HUES6 (cell line): Measurements from ENCODE around the gene GNMT.
A peak's percentile ranks its signal among the peaks of the same experiment; 100 is the strongest.
"Not testable (repeated sequence)": the region's sequence is repeated elsewhere in the genome, so short reads cannot be mapped to it uniquely, and the experiment has no call there.

Experiments used
- H3K27ac ChIP-seq: 2 replicates; pipeline ENCODE4 v1.7.0; 2013; ENCODE audit warnings: low read depth, mild to moderate bottlenecking, low read length, inconsistent platforms
- H3K27me3 ChIP-seq: 2 replicates; pipeline ENCODE4 v1.6.1; 2013; ENCODE audit warnings: low read length; ENCODE audit not compliant: control insufficient read depth, insufficient read depth
- H3K36me3 ChIP-seq: 2 replicates; pipeline ENCODE4 v1.6.1; 2013; ENCODE audit warnings: low read length; ENCODE audit not compliant: control insufficient read depth, insufficient read depth
- H3K4me1 ChIP-seq: 2 replicates; pipeline ENCODE4 v1.6.1; 2013; ENCODE audit warnings: low read length; ENCODE audit not compliant: control insufficient read depth, insufficient read depth
- H3K4me3 ChIP-seq: 2 replicates; pipeline ENCODE4 v1.5.1; 2013; ENCODE audit warnings: low read depth, low read length
- H3K9ac ChIP-seq: one replicate; pipeline ENCODE4 v1.6.1; 2013; ENCODE audit warnings: mild to moderate bottlenecking, low read length
- H3K9me3 ChIP-seq: 2 replicates; pipeline ENCODE4 v1.6.1; 2013; ENCODE audit warnings: low read depth, low read length; ENCODE audit not compliant: control insufficient read depth, insufficient read depth

Gene GNMT

DNA sequence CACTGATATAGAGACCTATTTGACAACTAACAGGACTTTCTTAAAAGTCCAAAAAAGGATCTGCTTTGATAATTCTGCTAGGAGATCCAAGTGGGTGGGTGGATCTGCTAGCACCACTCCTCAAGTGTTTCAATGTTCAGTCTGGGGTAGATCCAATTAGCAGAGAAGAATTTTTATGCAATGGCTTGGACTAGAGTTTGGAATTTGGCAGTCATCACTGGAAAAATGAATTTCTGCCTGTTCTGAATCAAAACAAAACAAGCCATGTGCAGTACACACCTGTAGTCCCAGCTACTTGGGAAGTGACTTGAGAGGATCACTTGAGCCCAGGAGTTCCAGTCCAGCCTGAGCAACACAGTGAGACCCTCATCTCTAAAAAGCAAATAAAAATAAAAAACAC lies 12.6 kb upstream of the GNMT start:
- Histone ChIP-seq H3K4me3 (no peak overlapping the region), H3K36me3 (peaks cover 3% of the 10 kb centered on the region; the same call in 1 of the 2 replicates), H3K9me3 (no peaks in the 10 kb centered on the region), H3K27ac (no peak overlapping the region), H3K9ac (no peak overlapping the region), H3K4me1 (no peaks in the 10 kb centered on the region), H3K27me3 (no peaks in the 10 kb centered on the region)

- Histone ChIP-seq H3K27me3 (no peaks in the 10 kb centered on the region), H3K9ac (no peak overlapping the region), H3K9me3 (no peaks in the 10 kb centered on the region), H3K36me3 (no peaks in the 10 kb centered on the region), H3K27ac (no peak overlapping the region), H3K4me1 (no peaks in the 10 kb centered on the region), H3K4me3 (no peak overlapping the region)
Observed at GRCh38 chr6:42952389-42952788, 8.2 kb upstream of the GNMT start.

GRCh38 chr6:42954405-42954804 lies 6.1 kb upstream of the GNMT start:
- H3K9ac ChIP-seq, H3K27ac ChIP-seq, H3K4me3 ChIP-seq, H3K27me3 ChIP-seq, H3K9me3 ChIP-seq, H3K4me1 ChIP-seq, H3K36me3 ChIP-seq: not testable (repeated sequence)

DNA sequence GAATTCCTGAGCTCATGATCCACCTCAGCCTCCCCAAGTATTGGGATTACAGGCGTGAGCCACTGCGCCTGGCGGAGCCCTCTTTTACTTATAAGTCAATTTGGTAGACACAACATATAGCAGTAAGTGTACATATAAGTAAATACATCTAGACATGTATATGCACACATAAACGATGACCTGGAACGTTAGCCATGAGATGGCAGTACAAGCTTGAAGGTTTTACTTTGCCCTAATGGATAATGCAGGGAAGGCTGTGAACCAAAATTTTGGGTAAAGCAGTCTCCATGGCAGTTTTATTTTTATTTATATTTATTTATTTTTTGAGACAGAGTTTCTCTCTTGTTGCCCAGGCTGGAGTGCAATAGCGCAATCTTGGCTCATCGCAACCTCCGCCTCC lies 2.4 kb upstream of the GNMT start:
- Histone ChIP-seq H3K27ac (no peak overlapping the region), H3K4me3 (no peak overlapping the region), H3K4me1 (peaks cover 6% of the 10 kb centered on the region; the same call in 1 of the 2 replicates), H3K27me3 (peaks cover 23% of the 10 kb centered on the region), H3K36me3 (0 out of 2 replicates have a peak, but pooled peaks cover 6% of the 10 kb centered on the region), H3K9me3 (no peaks in the 10 kb centered on the region), H3K9ac (no peak overlapping the region)

GRCh38 chr6:42959917-42960242 lies 674 bp upstream of the GNMT start:
- peak overlapping the region; percentile 70 for H3K4me3 ChIP-seq
- peaks cover 23% of the 10 kb centered on the region for H3K27me3 ChIP-seq
- H3K27ac ChIP-seq: no peak overlapping the region
- peaks cover 12% of the 10 kb centered on the region for H3K36me3 ChIP-seq
- no peaks in the 10 kb centered on the region for H3K9me3 ChIP-seq
- H3K4me1 ChIP-seq: peaks cover 6% of the 10 kb centered on the region; the same call in 1 of the 2 replicates
- H3K9ac ChIP-seq: peak overlapping the region; percentile 60

GRCh38 chr6:42961020-42961470 lies 491 bp downstream of the GNMT start:
- H3K27ac ChIP-seq: no peak overlapping the region
- peaks cover 6% of the 10 kb centered on the region; the same call in 1 of the 2 replicates for H3K4me1 ChIP-seq
- peaks cover 21% of the 10 kb centered on the region for H3K36me3 ChIP-seq
- H3K4me3 ChIP-seq: peak overlapping the region; percentile 70
- peak overlapping the region; percentile 60 for H3K9ac ChIP-seq
- no peaks in the 10 kb centered on the region for H3K9me3 ChIP-seq
- peaks cover 23% of the 10 kb centered on the region for H3K27me3 ChIP-seq

DNA sequence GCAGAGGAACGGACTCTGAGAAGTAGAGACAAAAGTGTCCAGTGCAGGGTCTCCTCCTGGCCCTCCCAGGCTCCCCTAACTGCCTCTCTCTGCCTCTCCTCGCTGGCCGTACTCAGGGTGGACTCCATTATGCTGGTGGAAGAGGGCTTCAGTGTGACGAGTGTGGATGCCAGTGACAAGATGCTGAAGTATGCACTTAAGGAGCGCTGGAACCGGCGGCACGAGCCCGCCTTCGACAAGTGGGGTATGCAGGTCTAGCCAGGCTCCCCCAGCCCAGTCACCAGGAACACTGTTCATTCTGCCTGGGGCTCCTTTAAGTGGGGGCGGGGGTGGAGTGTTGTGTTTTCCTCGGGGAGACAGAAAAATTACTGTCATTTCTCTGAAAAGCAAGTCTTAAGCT lies 1.5 kb downstream of the GNMT start:
- Histone ChIP-seq H3K9ac (no peak overlapping the region), H3K9me3 (no peaks in the 10 kb centered on the region), H3K4me3 (no peak overlapping the region), H3K36me3 (peaks cover 28% of the 10 kb centered on the region), H3K4me1 (peaks cover 6% of the 10 kb centered on the region; the same call in 1 of the 2 replicates), H3K27me3 (peaks cover 23% of the 10 kb centered on the region), H3K27ac (no peak overlapping the region)

DNA sequence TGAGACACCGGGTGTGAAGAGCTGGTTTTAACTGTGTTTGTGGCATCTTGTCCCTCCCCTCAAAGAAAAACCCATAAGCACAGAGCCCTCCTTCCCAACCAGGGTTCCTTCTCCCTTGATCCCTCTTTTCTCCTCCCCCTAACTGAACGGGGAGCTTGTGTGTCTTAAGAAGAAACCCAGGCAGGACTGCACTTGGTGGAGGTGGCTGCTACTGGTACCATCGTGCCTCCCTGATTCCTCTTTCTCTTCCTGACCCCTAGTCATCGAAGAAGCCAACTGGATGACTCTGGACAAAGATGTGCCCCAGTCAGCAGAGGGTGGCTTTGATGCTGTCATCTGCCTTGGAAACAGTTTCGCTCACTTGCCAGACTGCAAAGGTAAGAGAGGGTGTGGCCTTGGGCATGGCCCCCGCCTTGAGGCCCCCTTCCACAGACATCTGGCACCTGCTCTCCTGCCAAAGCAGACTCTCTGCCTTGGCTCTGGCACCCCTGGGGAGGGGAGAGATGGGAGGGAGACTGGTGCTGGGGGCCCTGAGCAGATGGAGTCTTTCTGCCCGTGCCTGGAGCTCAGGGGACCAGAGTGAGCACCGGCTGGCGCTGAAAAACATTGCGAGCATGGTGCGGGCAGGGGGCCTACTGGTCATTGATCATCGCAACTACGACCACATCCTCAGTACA lies 2.1 kb downstream of the GNMT start:
- Histone ChIP-seq H3K27me3 (peaks cover 23% of the 10 kb centered on the region), H3K9ac (no peak overlapping the region), H3K36me3 (peaks cover 28% of the 10 kb centered on the region), H3K4me3 (no peak overlapping the region), H3K27ac (no peak overlapping the region), H3K9me3 (no peaks in the 10 kb centered on the region), H3K4me1 (peaks cover 6% of the 10 kb centered on the region; the same call in 1 of the 2 replicates)

DNA sequence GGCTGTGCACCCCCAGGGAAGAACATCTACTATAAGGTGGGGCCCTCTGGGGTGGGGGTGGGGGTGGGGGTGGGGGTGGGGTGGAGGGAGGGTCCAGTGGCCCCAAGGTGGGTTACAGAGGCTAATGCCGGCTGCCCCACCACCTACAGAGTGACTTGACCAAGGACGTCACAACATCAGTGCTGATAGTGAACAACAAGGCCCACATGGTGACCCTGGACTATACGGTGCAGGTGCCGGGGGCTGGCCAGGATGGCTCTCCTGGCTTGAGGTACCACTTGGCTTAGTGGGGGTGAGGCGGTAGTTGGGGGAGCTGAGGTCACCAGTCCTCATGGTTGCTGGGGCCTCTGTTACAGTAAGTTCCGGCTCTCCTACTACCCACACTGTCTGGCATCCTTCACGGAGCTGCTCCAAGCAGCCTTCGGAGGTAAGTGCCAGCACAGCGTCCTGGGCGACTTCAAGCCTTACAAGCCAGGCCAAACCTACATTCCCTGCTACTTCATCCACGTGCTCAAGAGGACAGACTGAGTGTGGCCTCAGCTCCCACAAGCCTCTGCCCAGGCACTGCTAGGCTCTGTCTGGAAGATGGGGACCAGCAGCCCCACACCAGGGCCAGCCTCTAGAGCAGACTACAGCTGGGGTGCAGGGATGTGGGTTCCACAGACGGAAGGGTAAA lies 2.8 kb downstream of the GNMT start:
- H3K9ac ChIP-seq: no peak overlapping the region
- no peak overlapping the region for H3K4me3 ChIP-seq
- peaks cover 30% of the 10 kb centered on the region for H3K36me3 ChIP-seq
- H3K27me3 ChIP-seq: peaks cover 23% of the 10 kb centered on the region
- no peaks in the 10 kb centered on the region for H3K9me3 ChIP-seq
- H3K4me1 ChIP-seq: peaks cover 6% of the 10 kb centered on the region; the same call in 1 of the 2 replicates
- no peak overlapping the region for H3K27ac ChIP-seq

DNA sequence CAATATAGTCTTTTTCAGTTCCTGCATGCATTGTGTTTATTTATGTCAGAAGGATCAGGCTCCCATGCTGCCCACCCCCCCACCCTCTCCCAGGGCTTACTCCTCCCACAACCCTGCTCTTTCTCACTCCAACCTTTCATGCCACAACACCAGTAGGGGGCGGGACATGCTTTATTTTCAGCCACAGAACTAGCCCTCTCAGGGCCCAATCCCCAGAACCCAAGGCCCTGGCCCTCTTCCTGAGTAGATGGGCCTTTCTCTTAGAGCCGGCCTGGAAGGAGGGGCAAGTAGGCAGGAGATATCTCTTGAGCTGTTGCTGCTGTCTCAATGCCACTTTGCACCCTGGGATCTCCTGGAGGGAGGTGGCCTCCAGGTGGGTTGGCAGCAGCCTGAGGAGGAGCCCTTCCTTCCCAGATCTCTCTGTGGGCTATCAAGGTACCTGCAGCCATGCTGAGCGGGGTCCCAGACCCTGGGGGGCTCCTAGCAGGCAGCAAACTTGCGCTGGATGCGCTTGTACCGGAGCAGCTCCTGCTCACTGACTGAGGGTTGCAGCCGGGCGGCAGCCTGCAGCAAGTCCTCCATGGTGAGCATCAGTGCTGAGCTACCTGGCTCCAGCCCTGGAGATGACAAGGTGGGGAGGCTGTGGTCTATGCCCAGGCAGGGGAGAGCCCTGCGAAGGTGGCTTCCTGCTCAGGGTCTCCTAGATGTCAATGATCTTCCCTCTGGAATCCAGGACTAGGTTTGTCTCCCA lies 3.5 kb downstream of the GNMT start:
- Histone ChIP-seq H3K4me3 (no peak overlapping the region), H3K27me3 (peaks cover 23% of the 10 kb centered on the region), H3K9ac (no peak overlapping the region), H3K27ac (no peak overlapping the region), H3K9me3 (no peaks in the 10 kb centered on the region), H3K36me3 (peaks cover 34% of the 10 kb centered on the region), H3K4me1 (peaks cover 6% of the 10 kb centered on the region; the same call in 1 of the 2 replicates)

DNA sequence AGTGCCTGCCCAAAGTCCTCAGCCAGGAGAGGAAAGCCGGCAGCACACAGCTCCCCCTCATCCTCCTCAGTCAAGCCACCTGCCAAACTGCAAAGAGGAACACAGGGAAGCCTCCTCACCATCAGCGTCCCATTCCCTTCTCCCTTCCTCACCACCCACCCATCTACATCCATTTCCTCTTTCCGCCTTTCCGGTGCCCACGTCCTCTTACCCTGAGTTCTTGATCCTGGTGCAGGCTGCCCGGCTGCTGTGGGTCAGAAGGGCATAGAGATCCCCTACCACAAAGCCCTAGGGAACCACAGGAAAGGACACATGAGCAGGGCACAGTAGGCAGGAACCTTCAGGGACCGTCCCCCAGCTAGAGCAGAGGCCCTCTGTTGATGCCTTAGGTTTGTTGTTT lies 6.0 kb downstream of the GNMT start:
- Histone ChIP-seq H3K9me3 (no peaks in the 10 kb centered on the region), H3K4me1 (peaks cover 9% of the 10 kb centered on the region; the same call in 1 of the 2 replicates), H3K4me3 (no peak overlapping the region), H3K36me3 (peaks cover 39% of the 10 kb centered on the region), H3K27ac (no peak overlapping the region), H3K27me3 (no peaks in the 10 kb centered on the region; the same call in 1 of the 2 replicates), H3K9ac (no peak overlapping the region)
